HG02885 (cell line): Measurements from ENCODE around the gene CACNA1E.

Experiments
- ATAC-seq: cut with Tn5 transposase; IDR thresholded peaks from one replicate; pipeline ENCODE4 v1.9.1; 2021; ENCODE audit warnings: mild to moderate bottlenecking; ENCODE audit not compliant: unreplicated experiment, poor library complexity

CACNA1E gene

GRCh38 chr1:181739214-181739613 lies 255.9 kb downstream of the CACNA1E start:
- no peak for ATAC-seq

GRCh38 chr1:181742426-181742825 lies 259.1 kb downstream of the CACNA1E start:
- no peak for ATAC-seq

GRCh38 chr1:181743878-181744312 lies 260.6 kb downstream of the CACNA1E start:
- ATAC-seq: no peak

- ATAC-seq: no peak
These were observed 262.9 kb downstream of the CACNA1E start for GRCh38 chr1:181746224-181746623.

GRCh38 chr1:181748013-181748412 lies 264.7 kb downstream of the CACNA1E start:
- no peak for ATAC-seq

- ATAC-seq: no peak
These were observed 270.8 kb downstream of the CACNA1E start for GRCh38 chr1:181754103-181754502.

GRCh38 chr1:181759481-181759880 lies 276.2 kb downstream of the CACNA1E start:
- no peak for ATAC-seq

- no peak for ATAC-seq
These were observed 280.4 kb downstream of the CACNA1E start for GRCh38 chr1:181763736-181764135.

GRCh38 chr1:181765451-181766026 lies 282.2 kb downstream of the CACNA1E start:
- ATAC-seq: no peak

- no peak for ATAC-seq
These were observed 283.8 kb downstream of the CACNA1E start for GRCh38 chr1:181767001-181767708.

- ATAC-seq: no peak
These were observed 285.1 kb downstream of the CACNA1E start for GRCh38 chr1:181768211-181768929.

- no peak for ATAC-seq
These were observed 285.6 kb downstream of the CACNA1E start for GRCh38 chr1:181768930-181769280.

GRCh38 chr1:181769846-181770245 lies 286.5 kb downstream of the CACNA1E start:
- ATAC-seq: no peak

GRCh38 chr1:181772714-181773113 lies 289.4 kb downstream of the CACNA1E start:
- no peak for ATAC-seq

GRCh38 chr1:181776044-181776443 lies 292.7 kb downstream of the CACNA1E start:
- ATAC-seq: no peak

- no peak for ATAC-seq
These were observed 294.0 kb downstream of the CACNA1E start for GRCh38 chr1:181777286-181777685.

- ATAC-seq: no peak
These were observed 294.5 kb downstream of the CACNA1E start for GRCh38 chr1:181777812-181778211.

GRCh38 chr1:181778640-181779260 lies 295.4 kb downstream of the CACNA1E start:
- ATAC-seq: no peak

GRCh38 chr1:181779343-181779742 lies 296.0 kb downstream of the CACNA1E start:
- ATAC-seq: no peak

- no peak for ATAC-seq
These were observed 299.9 kb downstream of the CACNA1E start for GRCh38 chr1:181783208-181783607.

- no peak for ATAC-seq
These were observed 300.8 kb downstream of the CACNA1E start for GRCh38 chr1:181784039-181784683.
